Measurements from ENCODE around the gene C6orf132. TPM values are rescaled to one million over a fixed set of nuclear protein-coding genes. Genes with fewer than 3 reads are reported as not detected.
A peak's percentile ranks its signal among the peaks of the same experiment; 100 is the strongest.

Gene C6orf132
- total RNA-seq, 1 donor from 2014 or later: 5.3 TPM

GRCh38 chr6:42053601-42054000 is 88.8 kb downstream of the C6orf132 start:
- Histone ChIP-seq H3K79me2 (ENCODE audit: insufficient read depth, low read length) (peaks cover 9% of the 10 kb centered on the region), H3K4me2 (ENCODE audit: low read length) (no peak overlapping the region), H3K27me3 (ENCODE audit: insufficient read depth, low read length) (no peaks in the 10 kb centered on the region), H3K9ac (ENCODE audit: low read length) (no peak overlapping the region), H3K27ac (ENCODE audit: low read depth, low read length) (no peak overlapping the region), H3K9me3 (ENCODE audit: insufficient read depth, low read depth, low read length) (no peaks in the 10 kb centered on the region), H3K36me3 (ENCODE audit: insufficient read depth, low read length) (peaks cover 15% of the 10 kb centered on the region), H3K4me1 (ENCODE audit: insufficient read depth, low read length) (peaks cover 2% of the 10 kb centered on the region), H3K4me3 (ENCODE audit: insufficient read depth, low read depth, low read length) (no peak overlapping the region), H4K20me1 (ENCODE audit: insufficient read depth, low read length) (no peaks in the 10 kb centered on the region), H2AFZ (ENCODE audit: low read depth, low read length) (no peak overlapping the region)
- H3K4me1 Mint-ChIP-seq (ENCODE audit: low read depth, unreplicated experiment): peaks cover 3% of the 10 kb centered on the region
- H3K27me3 Mint-ChIP-seq (ENCODE audit: low read depth, unreplicated experiment): no peaks in the 10 kb centered on the region
- no peaks in the 10 kb centered on the region for H3K9me3 Mint-ChIP-seq (ENCODE audit: unreplicated experiment)
- TF ChIP-seq, protein P1, sequence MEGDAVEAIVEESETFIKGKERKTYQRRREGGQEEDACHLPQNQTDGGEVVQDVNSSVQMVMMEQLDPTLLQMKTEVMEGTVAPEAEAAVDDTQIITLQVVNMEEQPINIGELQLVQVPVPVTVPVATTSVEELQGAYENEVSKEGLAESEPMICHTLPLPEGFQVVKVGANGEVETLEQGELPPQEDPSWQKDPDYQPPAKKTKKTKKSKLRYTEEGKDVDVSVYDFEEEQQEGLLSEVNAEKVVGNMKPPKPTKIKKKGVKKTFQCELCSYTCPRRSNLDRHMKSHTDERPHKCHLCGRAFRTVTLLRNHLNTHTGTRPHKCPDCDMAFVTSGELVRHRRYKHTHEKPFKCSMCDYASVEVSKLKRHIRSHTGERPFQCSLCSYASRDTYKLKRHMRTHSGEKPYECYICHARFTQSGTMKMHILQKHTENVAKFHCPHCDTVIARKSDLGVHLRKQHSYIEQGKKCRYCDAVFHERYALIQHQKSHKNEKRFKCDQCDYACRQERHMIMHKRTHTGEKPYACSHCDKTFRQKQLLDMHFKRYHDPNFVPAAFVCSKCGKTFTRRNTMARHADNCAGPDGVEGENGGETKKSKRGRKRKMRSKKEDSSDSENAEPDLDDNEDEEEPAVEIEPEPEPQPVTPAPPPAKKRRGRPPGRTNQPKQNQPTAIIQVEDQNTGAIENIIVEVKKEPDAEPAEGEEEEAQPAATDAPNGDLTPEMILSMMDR (IDR thresholded peaks at IDR 0.05; ENCODE audit: insufficient read depth, low read depth, low read length): no peak
- no peak overlapping the region for H3K4me3 Mint-ChIP-seq (ENCODE audit: unreplicated experiment)
- no peak overlapping the region for H3K27ac Mint-ChIP-seq (ENCODE audit: unreplicated experiment)
- FAIRE-seq (no peak), DNase-seq (ENCODE audit: low read depth) (no peak)
- H3K36me3 Mint-ChIP-seq (ENCODE audit: low read depth, unreplicated experiment): peaks cover 16% of the 10 kb centered on the region

- Mint-ChIP-seq H3K27ac (ENCODE audit: unreplicated experiment) (no peak overlapping the region), H3K4me3 (ENCODE audit: unreplicated experiment) (peak overlapping the region; percentile 89), H3K4me1 (ENCODE audit: low read depth, unreplicated experiment) (peaks cover 13% of the 10 kb centered on the region), H3K36me3 (ENCODE audit: low read depth, unreplicated experiment) (peaks cover 8% of the 10 kb centered on the region), H3K27me3 (ENCODE audit: low read depth, unreplicated experiment) (no peaks in the 10 kb centered on the region), H3K9me3 (ENCODE audit: unreplicated experiment) (no peaks in the 10 kb centered on the region)
- Histone ChIP-seq H3K9me3 (ENCODE audit: insufficient read depth, low read depth, low read length) (no peaks in the 10 kb centered on the region), H3K9ac (ENCODE audit: low read length) (peak overlapping the region; percentile 98), H3K4me2 (ENCODE audit: low read length) (peak overlapping the region; percentile 88), H3K79me2 (ENCODE audit: insufficient read depth, low read length) (peaks cover 9% of the 10 kb centered on the region), H3K4me3 (ENCODE audit: insufficient read depth, low read depth, low read length) (peak overlapping the region; percentile 96), H3K27me3 (ENCODE audit: insufficient read depth, low read length) (peaks cover 17% of the 10 kb centered on the region), H3K36me3 (ENCODE audit: insufficient read depth, low read length) (peaks cover 6% of the 10 kb centered on the region), H2AFZ (ENCODE audit: low read depth, low read length) (no peak overlapping the region), H4K20me1 (ENCODE audit: insufficient read depth, low read length) (peaks cover 6% of the 10 kb centered on the region), H3K27ac (ENCODE audit: low read depth, low read length) (no peak overlapping the region), H3K4me1 (ENCODE audit: insufficient read depth, low read length) (peaks cover 4% of the 10 kb centered on the region)
- FAIRE-seq (no peak), DNase-seq (ENCODE audit: low read depth) (no peak)
- no peak for TF ChIP-seq EZH2 (IDR thresholded peaks at IDR 0.05; ENCODE audit: insufficient read depth, low read length)
- TF ChIP-seq, protein P1 (IDR thresholded peaks at IDR 0.05; ENCODE audit: insufficient read depth, low read depth, low read length): no peak
Measured at GRCh38 chr6:42051268-42051653, 91.2 kb downstream of the C6orf132 start.

Other genes with a start within 250 kb of the C6orf132 start
- gene USP49, start 247.2 kb downstream of the C6orf132 start, total RNA-seq: 3.8 and 5.5 TPM in 2 replicates
- 27.1 and 28.9 TPM in 2 replicates for gene MED20, start 221.5 kb downstream of the C6orf132 start, total RNA-seq
- 41.2 and 43.1 TPM in 2 replicates for gene BYSL, start 221.1 kb downstream of the C6orf132 start, total RNA-seq
- 64.8 and 69.9 TPM in 2 replicates for gene CCND3, start 200.8 kb downstream of the C6orf132 start, total RNA-seq
- 13.6 and 14.8 TPM in 2 replicates for gene TAF8, start 92.1 kb downstream of the C6orf132 start, total RNA-seq
- gene GUCA1A, start 30.7 kb upstream of the C6orf132 start, total RNA-seq: 0.45 and 0.79 TPM in 2 replicates
- gene GUCA1B, start 52.3 kb upstream of the C6orf132 start, total RNA-seq: 2.0 and 2.3 TPM in 2 replicates
- gene MRPS10, start 75.2 kb upstream of the C6orf132 start, total RNA-seq: 32.1 and 32.5 TPM in 2 replicates

All from astrocyte (in vitro differentiated cells and primary cell).